ENCODE data around the gene ARL5C.

GRCh38 chr17:39141294-39141693 is 24.7 kb downstream of the ARL5C start:
- TF ChIP-seq CTCF (IDR thresholded peaks at IDR 0.05) (no peak), ARID4B (CRISPR knock-in tag; IDR thresholded peaks at IDR 0.05; ENCODE audit: borderline replicate concordance) (no peak), CREB1 (CRISPR knock-in tag; IDR thresholded peaks at IDR 0.05) (no peak), USF1 (CRISPR knock-in tag; IDR thresholded peaks at IDR 0.05) (no peak)

Measured in WTC11 (cell line).